Activated T-helper 1 cell treated with anti-CD3 and anti-CD28 coated beads, Interleukin-2, amount 50 U/mL, for 16 hours (primary cell): ENCODE data around the gene SFXN5.

Experiments
- DNase-seq, 2 donors: peaks; one replicate each; pipeline ENCODE4 v3.0.0-alpha.2; 2020; ENCODE audit warnings: low read depth in 1 of 2, low spot score in 1 of 2

SFXN5 gene

GRCh38 chr2:73053316-73054114 lies 18.0 kb downstream of the SFXN5 start:
- DNase-seq: no peak

GRCh38 chr2:73050121-73050545 lies 21.4 kb downstream of the SFXN5 start:
- no peak for DNase-seq

- DNase-seq: no peak
Observed at GRCh38 chr2:73043929-73044832, 27.3 kb downstream of the SFXN5 start.

- DNase-seq: no peak
Observed at GRCh38 chr2:73043276-73043675, 28.2 kb downstream of the SFXN5 start.

- no peak for DNase-seq
Observed at GRCh38 chr2:73037947-73038585, 33.4 kb downstream of the SFXN5 start.

- no peak for DNase-seq
Observed at GRCh38 chr2:73036766-73037165, 34.7 kb downstream of the SFXN5 start.

GRCh38 chr2:73035899-73036711 lies 35.4 kb downstream of the SFXN5 start:
- DNase-seq: no peak

- no peak for DNase-seq
Observed at GRCh38 chr2:73034661-73035375, 36.7 kb downstream of the SFXN5 start.

GRCh38 chr2:73033766-73034381 lies 37.6 kb downstream of the SFXN5 start:
- DNase-seq: no peak

- DNase-seq: no peak
Observed at GRCh38 chr2:73033142-73033765, 38.3 kb downstream of the SFXN5 start.

GRCh38 chr2:73032702-73033097 lies 38.8 kb downstream of the SFXN5 start:
- no peak for DNase-seq

GRCh38 chr2:73031725-73032701 lies 39.5 kb downstream of the SFXN5 start:
- no peak for DNase-seq

- DNase-seq: no peak
Observed at GRCh38 chr2:73031095-73031678, 40.3 kb downstream of the SFXN5 start.

- no peak for DNase-seq
Observed at GRCh38 chr2:73028841-73029240, 42.7 kb downstream of the SFXN5 start.

GRCh38 chr2:73027340-73027739 lies 44.2 kb downstream of the SFXN5 start:
- no peak for DNase-seq

- no peak for DNase-seq
Observed at GRCh38 chr2:73023497-73023896, 48.0 kb downstream of the SFXN5 start.

- no peak for DNase-seq
Observed at GRCh38 chr2:73022024-73022568, 49.4 kb downstream of the SFXN5 start.
